BJ (cell line): Measurements from ENCODE around the gene ZFP36. TPM values are rescaled to one million over a fixed set of nuclear protein-coding genes. Genes with fewer than 3 reads are reported as not detected.

Source experiments
- CTCF ChIA-PET: fragments of 350-600 bp; formaldehyde crosslinking; extraction: SDS; loops from one replicate; lab custom pipeline; 2021; ENCODE audit warnings: antibody characterized with exemption, inconsistent platforms; lab: Yijun Ruan, JAX
- POLR2A ChIA-PET: fragments of 300-600 bp; sonication (Branson Sonifier 250); formaldehyde crosslinking; extraction: SDS; loops from one replicate; lab custom pipeline; 2021; ENCODE audit warnings: antibody characterized with exemption; lab: Charles Lee
- DNase-seq: peaks from one replicate; pipeline ENCODE4 v3.0.0-alpha.2; 2011; ENCODE audit warnings: low read depth
- H3K27me3 ChIP-seq: 2 replicates; pipeline ENCODE4 v1.6.0; 2011; ENCODE audit warnings: low read length; ENCODE audit not compliant: control insufficient read depth, insufficient read depth
- H3K36me3 ChIP-seq: 2 replicates; pipeline ENCODE4 v1.5.1; 2011; ENCODE audit warnings: low read length; ENCODE audit not compliant: control insufficient read depth, insufficient read depth
- H3K4me3 ChIP-seq: 2 replicates; pipeline ENCODE4 v1.5.1; 2011; ENCODE audit warnings: low read depth, mild to moderate bottlenecking, control low read depth, low read length
- polyA minus RNA-seq: library from RNA; depleted of rRNA, polyadenylated mRNA; stranded (reverse); fragments of >200 nt; gene quantifications from 2 replicates; pipeline ENCODE4 v1.2.3, GENCODE V29; 2011; rRNA and poly(A)+ RNA removed
- polyA plus RNA-seq: library from polyadenylated mRNA; depleted of rRNA; stranded (reverse); fragments of >200 nt; gene quantifications from 2 replicates; pipeline ENCODE4 v1.2.3, GENCODE V29; 2011; rRNA removed
- TF ChIP-seq, protein P1 (sequence below): IDR thresholded peaks from 2 replicates; pipeline ENCODE4 v1.5.1; 2011; ENCODE audit warnings: low read depth, mild to moderate bottlenecking, control low read depth, inconsistent platforms, low read length, moderate library complexity; ENCODE audit not compliant: insufficient read depth

Gene ZFP36, protein sequence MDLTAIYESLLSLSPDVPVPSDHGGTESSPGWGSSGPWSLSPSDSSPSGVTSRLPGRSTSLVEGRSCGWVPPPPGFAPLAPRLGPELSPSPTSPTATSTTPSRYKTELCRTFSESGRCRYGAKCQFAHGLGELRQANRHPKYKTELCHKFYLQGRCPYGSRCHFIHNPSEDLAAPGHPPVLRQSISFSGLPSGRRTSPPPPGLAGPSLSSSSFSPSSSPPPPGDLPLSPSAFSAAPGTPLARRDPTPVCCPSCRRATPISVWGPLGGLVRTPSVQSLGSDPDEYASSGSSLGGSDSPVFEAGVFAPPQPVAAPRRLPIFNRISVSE
- polyA plus RNA-seq (4.8 and 9.5 TPM in 2 replicates), polyA minus RNA-seq (5.1 and 11.0 TPM in 2 replicates)

DNA sequence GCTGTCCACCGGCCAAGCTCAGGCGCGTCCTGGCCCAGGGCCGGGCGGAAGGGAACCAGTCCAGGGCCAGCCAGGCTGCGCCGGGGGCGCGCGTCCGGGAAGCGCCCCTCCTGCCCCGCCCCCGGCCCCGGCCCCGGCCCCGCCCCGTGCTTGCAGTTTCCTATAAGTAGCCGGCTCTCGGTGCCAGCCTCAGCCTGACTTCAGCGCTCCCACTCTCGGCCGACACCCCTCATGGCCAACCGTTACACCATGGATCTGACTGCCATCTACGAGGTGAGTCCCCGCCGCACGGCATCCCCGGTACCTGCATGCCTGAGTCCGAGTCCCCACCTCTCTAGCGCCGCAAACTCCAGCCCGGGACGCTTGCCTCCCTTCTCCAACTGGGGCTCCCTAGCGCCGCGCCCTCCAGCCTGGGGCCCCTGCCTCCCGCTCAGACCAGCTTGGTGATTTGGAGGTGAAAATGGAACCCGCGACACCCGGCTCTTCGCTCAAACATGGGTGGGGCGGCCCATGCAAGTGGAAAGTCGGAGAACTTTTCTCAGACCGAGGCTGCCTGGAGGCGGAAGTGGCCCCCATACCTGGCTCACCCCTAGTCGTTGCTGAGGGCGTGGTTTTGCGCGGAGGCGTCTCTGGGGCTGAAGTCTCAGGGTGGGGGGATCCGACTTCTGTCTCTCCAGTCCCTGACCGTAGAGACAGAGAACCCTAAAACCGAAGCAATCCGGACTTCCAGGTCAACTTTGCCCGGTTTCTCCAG, at the start of gene ZFP36:
ZFP36 (plus strand) TSS at position 192 of the 754 bp plus-strand sequence; CDS start at position 250, 58 bp downstream.
- POLR2A ChIA-PET, result interaction anchor here (0.6 to 1.0 kb wide), 3 partner anchors 16 to 124 kb away, joined by 3 to 5 read pairs (median 5); partner anchors contain the start of genes MED29 and PAF1
- peak within 1 kb of the TSS; percentile 86 for H3K4me3 ChIP-seq
- H3K27me3 ChIP-seq, result no peaks in the 10 kb centered on the region
- TF ChIP-seq, protein P1, sequence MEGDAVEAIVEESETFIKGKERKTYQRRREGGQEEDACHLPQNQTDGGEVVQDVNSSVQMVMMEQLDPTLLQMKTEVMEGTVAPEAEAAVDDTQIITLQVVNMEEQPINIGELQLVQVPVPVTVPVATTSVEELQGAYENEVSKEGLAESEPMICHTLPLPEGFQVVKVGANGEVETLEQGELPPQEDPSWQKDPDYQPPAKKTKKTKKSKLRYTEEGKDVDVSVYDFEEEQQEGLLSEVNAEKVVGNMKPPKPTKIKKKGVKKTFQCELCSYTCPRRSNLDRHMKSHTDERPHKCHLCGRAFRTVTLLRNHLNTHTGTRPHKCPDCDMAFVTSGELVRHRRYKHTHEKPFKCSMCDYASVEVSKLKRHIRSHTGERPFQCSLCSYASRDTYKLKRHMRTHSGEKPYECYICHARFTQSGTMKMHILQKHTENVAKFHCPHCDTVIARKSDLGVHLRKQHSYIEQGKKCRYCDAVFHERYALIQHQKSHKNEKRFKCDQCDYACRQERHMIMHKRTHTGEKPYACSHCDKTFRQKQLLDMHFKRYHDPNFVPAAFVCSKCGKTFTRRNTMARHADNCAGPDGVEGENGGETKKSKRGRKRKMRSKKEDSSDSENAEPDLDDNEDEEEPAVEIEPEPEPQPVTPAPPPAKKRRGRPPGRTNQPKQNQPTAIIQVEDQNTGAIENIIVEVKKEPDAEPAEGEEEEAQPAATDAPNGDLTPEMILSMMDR, result peak; percentile 14; the same call in 1 of the 2 replicates
- peaks cover 10% of the 10 kb centered on the region for H3K36me3 ChIP-seq
- CTCF ChIA-PET, result interaction anchor here (3.7 kb wide), 1 partner anchor 9 kb away, joined by 48 read pairs; no protein-coding TSS in a partner anchor
- DNase-seq, result no peak

DNA sequence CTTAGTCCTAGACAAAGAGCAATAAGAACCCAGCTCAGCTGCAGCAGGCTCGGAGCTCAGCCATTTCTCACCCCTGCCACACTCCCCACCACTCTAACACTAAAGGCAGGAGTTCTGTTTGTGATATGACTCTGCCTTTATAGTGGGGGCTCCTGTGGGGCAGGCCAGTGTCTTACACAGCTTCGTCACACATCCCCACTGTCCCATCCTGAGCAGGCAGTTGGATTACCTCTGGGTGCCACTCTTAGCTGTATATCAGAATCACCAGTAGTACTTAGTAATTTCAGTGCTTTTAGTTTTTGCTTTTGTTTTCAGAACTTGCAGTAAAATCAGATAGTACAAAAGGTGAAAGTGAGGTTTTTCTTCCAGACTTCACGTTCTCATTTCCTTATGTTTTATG, 47.6 kb upstream of the ZFP36 start:
- no peak overlapping the region for H3K4me3 ChIP-seq
- no peak for DNase-seq
- TF ChIP-seq, protein P1, result no peak
- ChIA-PET POLR2A (no interaction called here), CTCF (interaction anchor here (0.6 kb wide), 1 partner anchor 106 kb away, joined by 3 read pairs; no protein-coding TSS in a partner anchor)
- no peaks in the 10 kb centered on the region for H3K27me3 ChIP-seq
- peaks cover 23% of the 10 kb centered on the region for H3K36me3 ChIP-seq

DNA sequence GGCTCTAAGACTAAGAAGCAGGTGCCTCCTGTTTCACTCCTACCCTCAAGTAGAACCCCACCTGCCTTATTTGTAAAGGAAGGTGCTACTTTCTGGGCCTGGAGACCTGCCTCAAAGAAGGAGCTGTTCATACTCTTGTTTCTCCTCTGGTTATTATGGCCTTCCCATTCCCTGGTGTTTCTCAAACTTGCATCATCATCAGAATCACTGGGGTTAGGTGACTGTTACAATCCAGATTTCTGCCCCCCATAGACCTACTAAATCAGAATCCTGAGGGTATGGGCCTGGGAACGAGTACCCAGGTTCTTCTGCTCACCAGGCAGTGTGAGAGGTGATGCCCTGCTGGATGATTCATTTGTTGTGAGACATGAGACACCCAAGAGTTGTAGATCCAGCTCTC, 46.0 kb upstream of the ZFP36 start:
- TF ChIP-seq, protein P1, result no peak
- ChIA-PET POLR2A (no interaction called here), CTCF (interaction anchor here (2.0 kb wide), 1 partner anchor 37 kb away, joined by 5 read pairs; no protein-coding TSS in a partner anchor)
- H3K27me3 ChIP-seq, result no peaks in the 10 kb centered on the region
- no peak overlapping the region for H3K4me3 ChIP-seq
- peaks cover 23% of the 10 kb centered on the region for H3K36me3 ChIP-seq
- no peak for DNase-seq

DNA sequence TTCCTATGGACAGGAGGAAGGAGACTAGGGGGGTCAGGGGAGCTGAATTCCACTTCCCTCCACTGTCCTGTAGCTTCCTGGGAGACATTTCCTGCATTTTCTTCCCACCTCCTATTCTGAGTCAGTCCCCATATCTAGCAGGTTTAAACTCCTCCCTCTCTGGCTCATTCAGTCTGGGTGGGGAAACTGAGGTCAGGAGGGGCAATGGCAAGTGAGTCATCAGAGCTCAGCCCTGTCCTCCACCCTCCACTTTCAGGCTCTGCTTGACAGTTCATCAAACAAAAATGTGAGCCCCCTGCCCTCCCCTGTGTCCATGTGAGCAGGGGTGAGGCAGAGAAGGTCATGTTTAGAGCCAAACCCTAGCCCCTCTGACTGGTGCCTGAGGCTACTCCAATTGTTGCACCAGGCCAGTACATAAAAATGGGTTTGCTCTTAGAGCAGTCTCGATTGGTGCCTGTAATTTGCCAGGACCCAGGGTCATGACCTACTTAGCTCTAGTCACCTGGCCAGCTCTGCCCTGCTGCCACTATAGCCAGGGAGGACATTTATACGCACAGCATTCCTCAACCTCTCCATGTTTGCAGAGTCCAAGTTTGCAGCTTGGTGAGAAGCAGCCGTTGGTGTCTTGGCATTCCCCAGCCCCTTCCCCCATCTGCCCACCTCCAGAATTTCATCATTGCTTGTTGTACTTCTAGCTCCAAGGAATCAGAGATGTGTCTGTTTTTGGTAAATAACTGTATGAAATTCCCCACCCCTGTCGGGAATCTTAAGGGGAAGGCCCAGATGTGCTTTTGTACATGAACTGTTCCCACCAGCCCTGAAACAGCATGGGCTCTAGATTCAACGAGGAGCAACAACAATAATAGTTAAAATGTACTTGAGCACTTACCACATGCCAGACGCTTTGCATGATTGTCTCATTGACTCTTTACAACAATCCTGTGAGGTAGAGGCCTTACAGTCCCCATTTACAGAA, 43.7 kb upstream of the ZFP36 start:
- Histone ChIP-seq H3K4me3 (no peak overlapping the region), H3K27me3 (no peaks in the 10 kb centered on the region), H3K36me3 (peaks cover 8% of the 10 kb centered on the region)
- TF ChIP-seq, protein P1, result no peak
- ChIA-PET CTCF (interaction anchor here (0.6 to 2.0 kb wide), 9 partner anchors 10 to 253 kb away, joined by 3 to 6 read pairs (median 4); partner anchors contain the start of genes PLEKHG2 and SAMD4B), POLR2A (interaction anchor here (1.5 kb wide), 1 partner anchor 9 kb away, joined by 3 read pairs; no protein-coding TSS in a partner anchor)
- peak; percentile 60 for DNase-seq
